Neutrophil (primary cell): ENCODE results near the gene DGCR8.

Experiments used
- H3K27ac ChIP-seq: fragments of 200-600 bp; sonication (generic); 2 replicates; pipeline ENCODE4 v1.5.1; 2016; ENCODE audit warnings: mild to moderate bottlenecking, moderate library complexity
- H3K27me3 ChIP-seq: fragments of 200-600 bp; sonication (generic); 2 replicates; pipeline ENCODE4 v1.6.0; 2016; ENCODE audit warnings: mild to moderate bottlenecking
- H3K36me3 ChIP-seq: fragments of 200-600 bp; sonication (generic); 2 replicates; pipeline ENCODE4 v1.5.1; 2017
- H3K4me1 ChIP-seq, 2 experiments: fragments of 200-600 bp in 1 of 2; sonication (generic) in 1 of 2; 1 replicate in 1 of 2; 2 replicates in 1 of 2; pipeline versions ENCODE4 v1.5.1 to v1.6.1; 2013 to 2016; ENCODE audit warnings: low read depth in 1 of 2, low read length in 1 of 2, mild to moderate bottlenecking in 1 of 2, moderate library complexity in 1 of 2; ENCODE audit not compliant: control insufficient read depth in 1 of 2, insufficient read depth in 1 of 2
- H3K4me3 ChIP-seq, 2 experiments: fragments of 200-600 bp in 1 of 2; sonication (generic) in 1 of 2; 1 replicate in 1 of 2; 2 replicates in 1 of 2; pipeline ENCODE4 v1.5.1; 2013 to 2016; ENCODE audit warnings: low read depth in 1 of 2, low read length in 1 of 2, mild to moderate bottlenecking in 1 of 2, moderate library complexity in 1 of 2
- H3K9me3 ChIP-seq: fragments of 200-600 bp; sonication (generic); 2 replicates; pipeline ENCODE4 v1.5.1; 2016
- TF ChIP-seq, protein P1 (sequence below): fragments of 200-600 bp; sonication (generic); IDR thresholded peaks from 2 replicates; pipeline ENCODE4 v1.5.1; 2016; ENCODE audit warnings: antibody characterized with exemption

The DGCR8 gene

DNA sequence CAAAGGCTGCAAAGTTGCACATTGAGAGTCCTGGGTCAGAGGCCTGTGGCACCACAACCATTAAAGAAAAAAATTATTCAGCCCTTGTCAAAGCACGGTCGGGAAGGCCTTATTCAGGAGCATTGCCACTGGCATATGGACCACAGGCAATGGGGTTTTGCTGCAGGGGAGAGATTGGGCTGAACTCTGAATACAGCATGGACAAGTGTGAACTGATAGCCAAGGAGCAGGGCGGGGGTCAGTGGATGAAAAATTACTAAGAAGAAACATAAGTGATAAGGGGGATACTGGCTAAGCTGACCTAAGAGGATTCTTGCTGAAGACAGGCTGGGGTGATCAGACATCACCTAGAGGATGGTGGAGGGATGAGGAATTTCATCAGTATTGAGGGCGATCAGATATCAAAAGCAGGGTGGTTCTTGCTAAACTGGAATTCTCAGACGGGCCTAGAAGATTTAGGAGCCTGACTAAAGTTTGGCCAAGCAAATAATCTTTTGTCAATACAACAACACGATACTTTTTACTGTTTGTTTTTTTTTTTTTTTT, 3.3 kb upstream of the DGCR8 start:
- H3K9me3 ChIP-seq: no peaks in the 10 kb centered on the region
- no peaks in the 10 kb centered on the region for H3K27me3 ChIP-seq
- H3K4me3 ChIP-seq: no peak overlapping the region
- TF ChIP-seq, protein P1, sequence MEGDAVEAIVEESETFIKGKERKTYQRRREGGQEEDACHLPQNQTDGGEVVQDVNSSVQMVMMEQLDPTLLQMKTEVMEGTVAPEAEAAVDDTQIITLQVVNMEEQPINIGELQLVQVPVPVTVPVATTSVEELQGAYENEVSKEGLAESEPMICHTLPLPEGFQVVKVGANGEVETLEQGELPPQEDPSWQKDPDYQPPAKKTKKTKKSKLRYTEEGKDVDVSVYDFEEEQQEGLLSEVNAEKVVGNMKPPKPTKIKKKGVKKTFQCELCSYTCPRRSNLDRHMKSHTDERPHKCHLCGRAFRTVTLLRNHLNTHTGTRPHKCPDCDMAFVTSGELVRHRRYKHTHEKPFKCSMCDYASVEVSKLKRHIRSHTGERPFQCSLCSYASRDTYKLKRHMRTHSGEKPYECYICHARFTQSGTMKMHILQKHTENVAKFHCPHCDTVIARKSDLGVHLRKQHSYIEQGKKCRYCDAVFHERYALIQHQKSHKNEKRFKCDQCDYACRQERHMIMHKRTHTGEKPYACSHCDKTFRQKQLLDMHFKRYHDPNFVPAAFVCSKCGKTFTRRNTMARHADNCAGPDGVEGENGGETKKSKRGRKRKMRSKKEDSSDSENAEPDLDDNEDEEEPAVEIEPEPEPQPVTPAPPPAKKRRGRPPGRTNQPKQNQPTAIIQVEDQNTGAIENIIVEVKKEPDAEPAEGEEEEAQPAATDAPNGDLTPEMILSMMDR: no peak
- no peak overlapping the region for H3K27ac ChIP-seq
- H3K36me3 ChIP-seq: no peaks in the 10 kb centered on the region
- H3K4me1 ChIP-seq: peaks cover 17 to 18% of the 10 kb centered on the region in 2 experiments

DNA sequence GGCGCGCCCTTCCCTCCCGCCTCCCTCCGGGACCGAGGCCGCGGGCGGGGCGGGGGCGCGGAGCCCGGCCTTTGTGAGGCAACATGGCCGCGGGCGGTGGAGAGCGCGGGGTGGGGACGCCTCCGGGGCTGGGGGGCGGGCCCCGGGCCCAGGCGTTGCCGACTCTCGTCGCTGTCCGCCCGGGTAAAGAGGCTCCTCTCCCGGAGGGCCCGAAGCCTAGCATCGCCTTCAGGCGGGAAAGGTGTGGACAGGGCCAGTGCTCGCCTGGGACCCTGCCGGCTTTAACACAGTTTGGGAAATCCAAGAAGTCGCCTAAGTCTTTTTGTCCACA, 369 bp downstream of the DGCR8 start:
- H3K27me3 ChIP-seq: no peaks in the 10 kb centered on the region
- peaks cover 40 to 45% of the 10 kb centered on the region in 2 experiments for H3K4me1 ChIP-seq

DNA sequence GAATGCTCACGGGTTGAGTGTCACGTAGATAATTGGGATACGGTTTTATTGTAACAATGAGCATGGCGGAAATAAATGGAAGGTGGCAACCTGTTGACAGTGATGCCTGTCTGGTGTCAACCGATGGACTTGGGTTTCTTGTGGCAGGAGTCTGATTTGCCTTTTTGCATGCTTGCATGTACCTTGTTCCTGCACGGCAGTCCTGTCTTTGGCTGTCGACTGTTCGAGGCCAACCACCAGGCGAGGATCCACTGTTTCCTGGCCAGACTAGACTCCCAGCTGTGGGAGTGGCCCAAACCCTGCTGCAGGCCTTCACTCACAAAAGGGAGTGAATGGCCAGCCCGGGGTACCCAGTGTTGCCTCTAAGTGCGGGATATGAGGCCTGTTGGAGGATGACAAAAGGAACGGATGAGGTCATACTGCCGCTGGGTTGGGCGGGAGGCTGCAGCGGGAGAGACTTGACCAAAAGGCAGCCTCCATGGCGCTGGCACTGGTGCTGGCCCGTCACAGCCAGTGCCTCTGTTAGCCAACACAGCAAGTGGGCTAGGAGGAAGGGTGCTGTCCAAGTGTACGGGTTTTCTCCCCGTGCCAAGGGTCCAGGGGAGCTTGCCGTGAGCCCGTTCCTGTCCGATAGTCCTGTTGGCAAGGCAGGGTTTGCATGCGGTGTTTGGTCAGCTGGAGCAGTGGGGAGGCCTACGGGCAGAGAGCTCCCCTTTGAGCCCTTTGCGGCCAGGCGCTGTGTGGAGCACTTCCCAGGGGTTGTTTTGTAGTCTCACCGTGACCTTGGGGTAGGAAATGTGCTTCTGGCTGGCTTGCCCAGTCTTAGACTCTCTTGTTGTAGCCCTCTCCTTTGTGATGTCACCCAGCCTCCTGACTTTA, 974 bp downstream of the DGCR8 start:
- Histone ChIP-seq H3K36me3 (peaks cover 3% of the 10 kb centered on the region), H3K4me1 (peaks cover 40 to 45% of the 10 kb centered on the region in 2 experiments), H3K27me3 (no peaks in the 10 kb centered on the region), H3K27ac (peak overlapping the region; percentile 73), H3K4me3 (peak overlapping the region; percentile 80 to 90), H3K9me3 (no peaks in the 10 kb centered on the region)
- TF ChIP-seq, protein P1: no peak

More for the DNA sequence above, 369 bp downstream of the DGCR8 start:
- TF ChIP-seq, protein P1: no peak
- Histone ChIP-seq H3K9me3 (no peaks in the 10 kb centered on the region), H3K4me3 (peak overlapping the region; percentile 80 to 90), H3K27ac (peak overlapping the region; percentile 73), H3K36me3 (no peaks in the 10 kb centered on the region)

DNA sequence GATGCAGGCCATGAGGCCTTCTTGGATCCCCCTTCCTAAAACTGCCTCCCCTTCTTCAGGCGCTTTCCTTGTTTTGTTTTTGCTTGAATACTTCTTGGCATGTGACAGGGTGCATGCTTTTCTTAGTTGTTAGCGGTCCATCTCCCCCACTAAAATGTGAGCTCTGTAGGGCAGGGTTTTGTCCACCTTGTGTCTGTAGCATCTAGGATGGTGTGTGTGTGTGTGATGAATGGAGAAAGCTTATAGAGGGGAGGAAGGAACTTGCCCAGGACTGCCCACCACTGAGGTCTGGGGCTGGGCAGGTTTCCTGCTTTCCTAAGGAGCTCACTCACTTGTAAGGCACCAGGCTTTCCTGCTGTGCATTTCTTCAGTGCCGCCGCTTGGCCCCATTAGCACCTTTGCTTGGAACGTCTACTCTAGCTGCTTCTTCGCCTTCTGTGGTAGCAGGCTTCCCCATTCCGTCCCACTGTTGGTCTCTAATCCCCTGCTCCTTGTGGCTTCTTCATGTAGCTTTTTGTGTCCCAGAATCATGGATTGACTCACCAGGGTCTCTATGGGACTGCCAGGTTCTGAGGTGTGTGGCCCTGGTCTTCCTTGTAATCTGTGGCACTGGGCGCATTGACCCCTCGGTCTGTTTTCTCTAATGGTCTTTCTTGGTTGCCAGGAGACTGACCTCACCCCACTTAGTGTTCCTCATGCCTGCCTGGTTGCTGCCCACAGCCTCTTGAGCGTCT, 3.3 kb downstream of the DGCR8 start:
- no peaks in the 10 kb centered on the region for H3K27me3 ChIP-seq
- peaks cover 26% of the 10 kb centered on the region for H3K36me3 ChIP-seq
- H3K27ac ChIP-seq: peak overlapping the region; percentile 67
- TF ChIP-seq, protein P1: no peak
- H3K9me3 ChIP-seq: no peaks in the 10 kb centered on the region
- peaks cover 40 to 45% of the 10 kb centered on the region in 2 experiments for H3K4me1 ChIP-seq
- no peak overlapping the region for H3K4me3 ChIP-seq

DNA sequence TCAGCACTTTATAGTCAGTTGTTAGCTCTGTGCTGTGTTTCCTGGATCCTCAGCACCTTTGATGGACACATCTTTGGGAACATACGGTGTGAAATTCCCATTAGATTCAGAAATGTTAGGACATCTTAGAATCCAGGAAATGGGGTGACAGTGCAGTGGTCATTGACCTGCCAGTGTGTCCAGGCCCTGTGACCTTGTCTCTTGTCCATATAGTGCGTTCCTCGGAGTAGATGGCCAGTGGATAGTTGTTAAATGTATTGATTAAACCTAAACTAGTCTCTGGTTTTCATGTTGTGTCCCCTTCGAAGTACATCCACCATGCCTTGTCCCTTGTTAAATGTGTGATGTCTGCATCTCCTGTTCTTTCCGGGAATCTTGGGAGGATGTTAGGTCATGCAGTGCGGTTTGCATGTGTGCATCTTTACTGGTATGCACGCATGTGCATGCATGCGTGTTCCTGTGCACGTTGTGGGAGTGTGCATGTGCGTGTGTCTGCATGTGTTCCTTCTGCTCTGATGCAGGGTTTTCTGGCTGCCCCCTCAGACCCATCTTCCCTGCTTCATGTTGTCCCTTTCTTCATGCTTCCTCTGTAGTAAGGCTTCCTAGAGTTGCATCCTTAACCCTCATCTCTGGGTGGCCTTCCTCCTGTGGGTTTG, 4.0 kb downstream of the DGCR8 start:
- Histone ChIP-seq H3K27me3 (no peaks in the 10 kb centered on the region), H3K27ac (peak overlapping the region; percentile 67), H3K36me3 (peaks cover 33% of the 10 kb centered on the region), H3K4me3 (no peak overlapping the region), H3K4me1 (peaks cover 40 to 45% of the 10 kb centered on the region in 2 experiments), H3K9me3 (no peaks in the 10 kb centered on the region)
- TF ChIP-seq, protein P1: no peak
